NCI-H1436 (cell line): ENCODE results near the gene CD22.
"Not testable (repeated sequence)": the region's sequence is repeated elsewhere in the genome, so short reads cannot be mapped to it uniquely, and the experiment has no call there.

Experiments used
- DNase-seq: peaks from one replicate; lab custom pipeline; 2025; lab: John Stamatoyannopoulos, UW

The CD22 gene

DNA sequence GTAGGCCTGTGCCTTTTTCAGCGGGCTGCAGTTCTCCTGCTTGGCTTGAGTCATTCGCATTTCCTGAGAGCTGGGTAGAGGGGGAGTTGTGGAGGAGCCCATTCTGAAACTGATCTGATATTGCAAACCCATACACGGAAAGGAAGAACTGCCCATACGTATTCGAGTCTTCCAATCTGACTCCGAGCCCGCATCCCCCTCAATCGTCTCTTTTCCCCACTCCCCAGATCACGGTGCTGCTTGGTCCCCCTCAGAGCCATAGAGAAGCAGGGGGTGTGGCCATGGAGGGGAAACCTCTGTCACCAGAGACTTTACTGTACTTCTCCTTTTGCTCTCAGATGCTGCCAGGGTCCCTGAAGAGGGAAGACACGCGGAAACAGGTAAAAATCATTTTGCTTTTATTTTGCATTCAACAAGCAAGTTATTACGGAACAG, at the start of gene CD22:
CD22 (plus strand) TSS at position 337 of the 435 bp plus-strand sequence. CDS start 2,854 bp downstream, outside the sequence.
- no peak for DNase-seq

DNA sequence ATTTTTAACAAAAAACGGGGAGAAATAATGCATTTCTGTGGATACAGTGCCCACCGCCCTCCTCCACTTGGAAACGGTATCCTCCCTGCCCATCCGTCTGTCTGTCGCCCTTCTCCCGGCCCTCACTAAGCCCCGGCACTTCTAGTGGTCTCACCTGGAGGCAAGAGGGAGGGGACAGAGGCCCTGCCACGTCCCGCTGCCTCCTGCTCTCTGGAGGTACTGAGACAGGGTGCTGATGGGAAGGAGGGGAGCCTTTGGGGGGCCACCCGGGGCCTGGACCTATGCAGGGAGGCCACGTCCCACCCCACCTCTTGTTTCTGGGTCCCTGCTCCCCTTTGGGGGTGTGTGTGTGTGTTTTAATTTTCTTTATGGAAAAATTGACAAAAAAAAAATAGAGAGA, 49.6 kb upstream of the CD22 start:
- DNase-seq = no peak

DNA sequence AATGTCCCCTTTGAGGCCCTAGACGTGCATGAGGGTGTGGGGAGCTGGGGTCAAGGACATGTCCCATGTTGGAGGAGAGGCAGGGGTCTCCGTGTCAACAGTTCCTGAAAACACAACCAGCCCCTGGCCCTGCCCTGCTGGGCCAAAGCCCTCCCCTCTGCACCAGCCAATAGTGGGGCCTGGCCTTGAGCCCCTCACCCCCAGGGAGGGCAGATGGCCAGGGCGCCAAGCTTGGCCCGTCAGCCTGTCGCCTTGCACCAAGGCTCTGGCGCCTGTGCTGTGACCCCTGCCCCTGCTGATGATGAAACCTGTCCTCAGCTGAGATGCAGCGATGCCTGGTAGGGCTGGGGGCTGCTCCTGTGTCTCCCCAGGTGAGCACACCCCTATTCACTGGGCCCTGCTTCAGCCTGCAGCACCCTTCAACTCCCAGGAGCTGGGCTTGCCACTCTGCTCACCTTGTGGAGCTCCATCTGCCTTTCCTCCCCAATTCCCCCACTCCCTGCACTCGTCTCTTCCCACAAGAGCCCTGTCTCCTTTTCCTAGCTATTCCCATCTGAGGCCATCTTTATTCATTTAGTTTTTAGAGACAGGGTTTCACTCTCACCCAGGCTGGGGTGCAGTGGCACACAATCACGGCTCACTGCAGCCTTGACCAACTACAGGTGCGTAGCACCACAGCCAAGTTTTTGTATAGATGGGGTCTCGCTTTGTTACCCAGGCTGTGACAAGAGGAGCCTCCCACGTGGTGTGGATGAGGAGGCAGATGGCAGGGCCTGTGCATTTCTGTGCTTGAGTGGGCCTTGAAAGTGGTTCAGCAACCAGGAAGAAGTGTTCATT, 48.8 kb upstream of the CD22 start:
- no peak for DNase-seq

DNA sequence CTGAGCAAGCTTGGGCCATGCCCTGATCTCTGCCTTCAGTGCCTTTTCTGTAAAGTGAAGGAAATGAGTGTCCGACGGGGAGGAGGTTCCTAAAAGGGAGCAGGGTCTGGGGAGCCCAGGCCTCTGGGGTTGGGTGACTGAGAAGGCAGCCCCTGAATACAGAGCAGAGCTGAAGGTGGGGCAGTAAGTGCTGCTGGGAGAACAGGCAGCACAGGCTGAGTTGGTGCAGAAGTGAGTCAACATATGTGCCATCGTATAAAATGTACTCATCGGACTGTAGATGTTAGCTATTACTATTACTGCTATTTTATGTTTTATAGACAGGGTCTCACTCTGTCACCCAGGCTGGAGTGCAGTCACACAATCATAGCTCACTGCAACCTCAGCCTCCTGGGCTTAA, 47.7 kb upstream of the CD22 start:
- no peak for DNase-seq

DNA sequence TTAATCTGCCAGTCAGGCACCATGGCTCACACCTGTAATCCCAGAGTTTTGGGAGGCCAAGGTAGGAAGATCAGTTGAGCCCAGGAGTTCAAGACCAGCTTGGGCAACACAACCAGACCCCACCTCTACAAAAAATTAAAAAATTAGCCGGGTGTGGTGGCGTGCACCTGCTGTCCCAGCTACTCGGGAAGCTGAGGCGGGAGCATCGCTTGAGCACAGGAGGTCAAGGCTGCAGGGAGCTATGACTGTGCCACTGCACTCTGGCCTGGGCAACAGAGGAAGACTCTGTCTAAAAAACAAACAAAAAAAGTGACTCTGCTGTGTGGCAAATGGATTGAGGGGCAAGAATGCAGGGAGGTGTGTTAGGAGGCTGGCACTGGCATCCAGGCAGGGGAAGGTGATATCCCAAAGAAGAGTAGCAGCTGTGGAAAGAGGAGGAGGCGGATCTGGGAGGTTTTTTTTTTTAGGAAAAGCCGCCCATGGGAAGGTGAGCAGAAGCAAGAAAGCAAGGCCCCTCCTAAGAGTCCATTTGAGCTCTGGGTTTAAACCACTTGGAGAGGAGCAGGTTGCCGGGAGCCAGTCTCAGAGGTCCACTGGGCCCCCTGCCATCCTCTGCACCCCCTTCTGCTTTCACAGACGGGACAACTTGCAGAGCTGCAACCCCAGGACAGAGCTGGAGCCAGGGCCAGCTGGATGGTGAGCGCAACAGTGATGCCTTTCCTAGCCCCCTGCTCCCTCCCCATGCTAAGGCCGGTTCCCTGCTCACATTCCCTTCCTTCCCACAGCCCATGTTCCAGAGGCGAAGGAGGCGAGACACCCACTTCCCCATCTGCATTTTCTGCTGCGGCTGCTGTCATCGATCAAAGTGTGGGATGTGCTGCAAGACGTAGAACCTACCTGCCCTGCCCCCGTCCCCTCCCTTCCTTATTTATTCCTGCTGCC, 44.6 kb upstream of the CD22 start:
- no peak for DNase-seq

DNA sequence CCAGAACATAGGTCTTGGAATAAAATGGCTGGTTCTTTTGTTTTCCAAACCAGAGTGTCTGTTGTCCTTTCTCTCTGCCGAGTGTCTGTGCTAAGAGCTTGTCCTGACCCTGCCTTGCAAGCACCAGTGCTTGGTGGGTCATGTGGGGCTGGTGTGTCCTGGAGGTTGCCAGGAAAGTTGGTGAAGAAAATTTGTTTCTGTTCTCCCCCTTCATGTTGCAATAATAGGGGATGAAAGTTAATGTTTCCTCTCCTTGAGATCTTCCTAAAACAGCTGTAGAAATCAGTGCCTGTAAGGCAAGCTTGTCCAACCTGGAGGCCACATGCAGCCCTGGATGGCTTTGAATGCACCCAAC, 43.9 kb upstream of the CD22 start:
- no peak for DNase-seq

- DNase-seq = not testable (repeated sequence)
Observed at GRCh38 chr19:35285465-35285864, 43.5 kb upstream of the CD22 start.

DNA sequence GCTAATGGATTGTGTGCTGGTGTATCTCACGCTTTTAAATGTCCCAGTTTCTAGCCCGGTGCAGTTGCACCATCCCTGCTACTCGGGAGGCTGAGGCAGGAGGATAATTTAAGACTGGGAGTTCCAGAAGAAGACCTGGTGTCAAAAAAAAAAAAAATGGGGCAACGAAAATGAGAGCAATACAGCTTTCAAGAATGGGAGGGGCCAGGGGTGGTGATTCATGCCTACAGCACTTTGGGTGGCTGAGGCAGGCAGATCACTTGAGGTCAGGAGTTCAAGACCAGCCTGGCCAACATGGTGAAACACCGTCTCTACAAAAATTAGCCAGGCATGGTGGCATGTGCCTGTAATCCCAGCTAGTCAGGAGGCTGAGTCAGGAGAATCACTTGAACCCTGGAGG, 42.9 kb upstream of the CD22 start:
- not testable (repeated sequence) for DNase-seq

DNA sequence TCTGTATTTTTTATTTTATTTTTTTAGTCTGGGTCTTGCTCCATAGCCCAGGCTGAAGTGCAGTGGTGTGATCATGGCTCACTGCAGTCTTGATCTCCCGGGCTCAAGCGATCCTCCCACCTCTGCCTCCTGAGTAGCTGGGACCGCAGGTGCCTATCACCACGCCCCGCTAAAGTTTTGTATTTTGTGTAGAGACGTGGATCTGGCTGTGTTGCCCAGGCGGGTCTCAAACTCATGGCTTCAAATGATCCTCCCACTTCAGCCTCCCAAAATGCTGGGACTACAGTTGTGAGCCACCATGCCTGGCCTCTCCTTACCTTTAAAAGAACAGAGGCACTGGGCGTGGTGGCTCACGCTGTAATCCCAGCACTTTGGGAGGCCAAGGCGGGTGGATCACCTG, 41.3 kb upstream of the CD22 start:
- DNase-seq = no peak

- no peak for DNase-seq
Observed at GRCh38 chr19:35288331-35288730, 40.7 kb upstream of the CD22 start.

DNA sequence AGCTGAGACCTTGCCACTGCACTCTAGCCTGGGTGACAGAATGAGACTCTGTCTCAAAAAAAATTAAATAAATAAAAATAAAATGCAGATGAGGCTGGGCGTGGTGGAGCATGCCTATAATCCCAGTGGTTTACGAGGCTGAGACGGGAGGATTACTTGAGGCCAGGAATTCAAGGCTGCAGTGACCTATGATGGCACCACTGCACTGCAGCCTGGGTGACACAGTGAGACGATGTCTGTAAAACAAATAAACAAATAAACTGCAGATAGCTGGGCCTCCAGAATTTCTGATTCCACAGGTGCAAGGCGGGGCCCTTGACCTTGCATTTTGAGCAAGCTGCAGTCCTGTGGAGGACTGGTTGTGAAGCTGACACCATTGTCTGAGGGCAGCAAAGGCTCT, 40.1 kb upstream of the CD22 start:
- DNase-seq = no peak

- no peak for DNase-seq
Observed at GRCh38 chr19:35290381-35291127, 38.4 kb upstream of the CD22 start.

DNA sequence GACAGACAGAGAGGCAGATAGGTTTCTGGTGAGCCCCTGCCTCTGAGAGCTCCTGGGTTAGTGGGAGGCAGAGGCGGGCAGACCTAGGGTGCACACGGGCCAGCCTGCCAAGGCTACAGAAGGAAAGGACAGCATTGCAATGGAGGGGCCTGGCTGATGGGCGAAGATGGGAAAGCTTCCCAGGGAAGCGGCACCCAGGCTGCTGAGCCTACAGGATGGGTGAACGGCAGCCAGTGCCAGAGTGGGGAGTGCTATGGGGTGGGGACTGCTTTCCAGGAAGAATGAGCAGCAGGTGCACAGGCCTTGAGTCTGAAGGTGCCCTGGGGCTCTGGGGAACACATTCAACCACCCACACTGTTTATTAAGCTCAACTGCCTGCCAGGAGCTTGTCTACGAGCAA, 37.7 kb upstream of the CD22 start:
- DNase-seq = no peak

DNA sequence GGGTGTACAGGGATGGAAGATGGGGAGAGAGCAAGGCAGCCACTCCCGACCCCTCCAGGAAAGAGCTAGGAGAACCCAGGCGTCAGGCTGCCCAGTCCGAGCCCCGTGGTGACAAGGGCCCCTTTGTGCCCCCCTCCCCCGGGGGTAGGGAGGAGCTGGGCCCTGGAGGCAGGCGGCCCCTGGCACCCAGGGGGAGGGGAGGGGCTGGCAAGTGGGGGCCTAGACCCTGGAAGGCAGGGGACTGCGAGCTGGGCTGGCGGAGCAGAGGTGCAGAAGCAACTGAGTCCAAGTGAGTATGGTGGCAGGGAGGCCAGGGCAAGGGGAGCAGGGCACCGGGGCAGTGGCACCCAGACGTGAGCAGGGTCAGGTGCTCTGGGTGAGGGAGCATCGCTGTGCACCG, 37.1 kb upstream of the CD22 start, which contains the start of gene MAG:
MAG (plus strand) TSS at position 246 of the 400 bp plus-strand sequence. CDS start 3,248 bp downstream, outside the sequence.
- DNase-seq = no peak

- no peak for DNase-seq
Observed at GRCh38 chr19:35292421-35293362, 36.3 kb upstream of the CD22 start.

GRCh38 chr19:35293363-35293739, 35.6 kb upstream of the CD22 start:
- DNase-seq = no peak

DNA sequence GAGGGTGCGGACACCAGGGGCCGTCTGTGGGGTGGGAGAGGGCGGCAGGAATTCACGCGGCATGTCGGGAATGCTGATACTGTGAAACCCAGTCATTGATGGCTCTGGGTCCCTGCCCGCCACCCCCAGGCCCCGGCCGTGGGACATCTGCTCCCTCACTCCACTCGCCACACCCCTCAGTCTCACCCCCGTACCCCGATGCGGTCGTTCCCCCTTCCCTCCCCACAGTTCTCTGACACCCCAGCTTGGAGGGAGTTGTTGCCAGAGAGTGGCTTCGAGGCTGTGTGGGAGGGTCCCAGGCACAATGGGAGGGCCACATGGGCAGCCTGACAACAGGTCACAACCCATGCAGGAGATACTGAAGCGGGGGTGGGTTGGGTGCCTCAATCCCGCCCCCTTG, 35.2 kb upstream of the CD22 start:
- DNase-seq = no peak

DNA sequence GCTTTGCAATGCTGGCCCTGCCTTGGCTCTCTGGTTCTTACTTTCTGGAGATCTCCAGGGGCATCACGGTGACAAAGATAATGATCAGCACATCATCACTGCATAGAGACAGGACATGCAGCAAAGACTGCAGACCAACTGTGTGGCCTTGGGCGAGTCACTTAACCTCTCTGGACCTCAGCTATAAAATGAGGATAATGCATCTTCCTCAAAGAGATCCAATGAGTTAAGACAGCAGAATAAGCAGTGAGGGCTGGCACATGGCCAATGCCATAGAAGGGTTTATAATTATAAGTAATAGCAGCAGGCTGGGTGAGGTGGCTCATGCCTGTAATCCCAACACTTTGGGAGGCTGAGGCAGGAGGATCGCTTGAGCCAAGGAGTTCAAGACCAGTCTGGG, 34.7 kb upstream of the CD22 start:
- no peak for DNase-seq

DNA sequence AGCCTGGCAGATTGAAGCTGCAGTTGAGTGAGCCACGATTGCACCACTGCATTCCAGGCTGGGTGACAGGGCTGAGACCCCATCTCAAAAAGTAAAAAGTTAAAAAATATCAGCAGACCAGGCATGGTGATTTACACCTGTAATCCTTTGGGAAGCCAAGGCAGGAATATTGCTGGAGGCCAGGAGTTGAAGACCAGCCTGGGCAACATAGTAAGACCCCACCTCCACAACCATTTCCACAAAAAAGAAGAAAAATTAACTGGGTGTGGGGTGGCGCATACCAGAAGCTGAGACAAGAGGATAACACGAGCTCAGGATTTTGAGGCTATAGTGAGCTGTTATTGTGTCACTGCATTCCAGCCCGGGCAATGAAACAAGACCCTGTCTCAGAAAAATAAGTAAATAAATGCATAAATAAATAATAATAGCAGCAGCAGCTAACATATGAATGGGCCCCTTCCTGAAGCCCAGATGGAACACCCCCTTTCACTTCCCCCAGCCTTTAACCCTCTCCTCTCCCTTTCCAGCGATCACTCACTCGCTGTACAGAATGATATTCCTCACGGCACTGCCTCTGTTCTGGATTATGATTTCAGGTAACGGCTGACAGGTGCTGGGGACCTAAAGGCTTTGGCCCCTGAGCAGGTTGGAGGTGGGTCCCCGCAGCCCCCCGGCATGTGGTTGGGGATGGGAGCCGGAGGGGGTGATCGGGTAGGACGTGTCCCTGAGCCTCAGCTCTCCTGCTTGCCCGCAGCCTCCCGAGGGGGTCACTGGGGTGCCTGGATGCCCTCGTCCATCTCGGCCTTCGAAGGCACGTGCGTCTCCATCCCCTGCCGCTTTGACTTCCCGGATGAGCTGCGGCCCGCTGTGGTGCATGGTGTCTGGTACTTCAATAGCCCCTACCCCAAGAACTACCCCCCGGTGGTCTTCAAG, 33.9 kb upstream of the CD22 start:
- no peak for DNase-seq
